GM12801 (cell line): ENCODE measurements around the gene RAD51D.

ENCODE experiments used
- TF ChIP-seq, protein P1 (sequence below): IDR thresholded peaks from one replicate; pipeline ENCODE4 v1.5.1; 2011; ENCODE audit warnings: control low read depth; ENCODE audit not compliant: insufficient read length; ENCODE audit errors: extremely low read depth

Gene RAD51D

DNA sequence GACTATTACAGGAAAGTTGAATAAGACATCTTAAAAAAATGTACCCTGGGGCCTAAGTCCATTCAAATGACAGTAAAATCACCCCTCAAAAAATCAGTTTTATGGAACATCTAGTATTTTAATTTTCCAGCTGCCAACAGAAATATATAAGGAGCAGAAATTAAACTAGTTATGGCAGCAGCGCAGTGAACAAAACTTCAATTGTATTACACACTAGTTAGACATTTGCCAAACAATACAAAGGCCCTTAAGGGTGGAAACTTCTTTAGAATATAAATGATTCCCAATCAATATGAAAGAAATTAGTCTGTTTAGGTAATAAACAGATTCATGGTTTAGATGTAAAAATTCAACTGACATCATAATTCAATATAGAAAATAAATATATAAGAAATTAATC is 38.0 kb downstream of the RAD51D start:
- TF ChIP-seq, protein P1, sequence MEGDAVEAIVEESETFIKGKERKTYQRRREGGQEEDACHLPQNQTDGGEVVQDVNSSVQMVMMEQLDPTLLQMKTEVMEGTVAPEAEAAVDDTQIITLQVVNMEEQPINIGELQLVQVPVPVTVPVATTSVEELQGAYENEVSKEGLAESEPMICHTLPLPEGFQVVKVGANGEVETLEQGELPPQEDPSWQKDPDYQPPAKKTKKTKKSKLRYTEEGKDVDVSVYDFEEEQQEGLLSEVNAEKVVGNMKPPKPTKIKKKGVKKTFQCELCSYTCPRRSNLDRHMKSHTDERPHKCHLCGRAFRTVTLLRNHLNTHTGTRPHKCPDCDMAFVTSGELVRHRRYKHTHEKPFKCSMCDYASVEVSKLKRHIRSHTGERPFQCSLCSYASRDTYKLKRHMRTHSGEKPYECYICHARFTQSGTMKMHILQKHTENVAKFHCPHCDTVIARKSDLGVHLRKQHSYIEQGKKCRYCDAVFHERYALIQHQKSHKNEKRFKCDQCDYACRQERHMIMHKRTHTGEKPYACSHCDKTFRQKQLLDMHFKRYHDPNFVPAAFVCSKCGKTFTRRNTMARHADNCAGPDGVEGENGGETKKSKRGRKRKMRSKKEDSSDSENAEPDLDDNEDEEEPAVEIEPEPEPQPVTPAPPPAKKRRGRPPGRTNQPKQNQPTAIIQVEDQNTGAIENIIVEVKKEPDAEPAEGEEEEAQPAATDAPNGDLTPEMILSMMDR, result no peak

DNA sequence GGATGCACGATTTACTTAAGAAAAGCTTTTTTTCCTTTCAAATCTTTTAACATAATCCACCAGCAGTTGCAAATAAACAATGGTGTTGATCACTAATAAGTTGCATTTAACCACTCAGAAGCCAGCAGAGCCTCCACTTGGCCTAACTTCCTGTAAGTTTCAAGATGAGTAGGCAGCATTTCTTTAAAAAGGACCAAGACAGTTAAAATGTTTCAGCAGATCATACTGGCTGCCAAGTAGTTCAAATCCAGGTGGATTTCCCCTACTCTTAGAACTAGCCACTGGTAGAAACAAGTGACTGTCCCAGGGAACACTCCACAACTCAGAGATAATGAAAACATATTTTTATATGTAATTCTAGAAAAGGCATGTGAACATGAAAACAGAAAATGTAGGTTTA is 39.1 kb downstream of the RAD51D start:
- TF ChIP-seq, protein P1, result no peak

GRCh38 chr17:35079547-35080423 is 39.9 kb downstream of the RAD51D start:
- TF ChIP-seq, protein P1, result no peak

- TF ChIP-seq, protein P1, result no peak
Observed at GRCh38 chr17:35076874-35077273, 42.8 kb downstream of the RAD51D start.

- TF ChIP-seq, protein P1, result no peak
Observed at GRCh38 chr17:35074711-35075707, 44.7 kb downstream of the RAD51D start.

DNA sequence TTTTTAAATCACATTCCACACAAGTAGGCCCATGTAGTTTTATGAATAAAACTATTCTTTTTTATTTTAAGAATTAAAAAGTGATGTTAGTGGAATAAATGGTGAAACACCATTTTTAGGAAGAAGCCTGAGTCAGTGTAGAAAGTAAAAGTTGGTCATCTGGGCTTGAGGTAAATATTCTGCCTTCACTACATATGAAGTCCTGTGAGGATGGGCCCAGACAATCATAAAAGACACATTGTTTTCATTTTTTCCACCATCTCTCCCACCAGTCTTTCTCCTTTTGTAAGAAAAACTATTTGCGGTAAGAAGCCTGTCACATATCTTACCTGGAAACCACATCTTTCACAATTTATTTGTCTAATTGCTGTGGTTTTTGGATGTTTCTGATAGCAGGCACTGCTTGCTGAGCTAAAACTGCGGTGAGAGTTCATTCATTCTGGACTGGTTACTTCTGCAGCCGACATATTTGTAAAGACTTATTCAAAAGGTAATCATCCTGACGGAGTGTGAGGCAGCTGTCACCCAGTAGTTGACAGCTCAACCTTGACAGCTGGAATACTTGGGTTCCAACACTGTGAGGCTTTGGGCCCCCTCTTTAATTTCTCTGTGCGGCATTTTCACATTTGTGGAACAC is 45.6 kb downstream of the RAD51D start:
- TF ChIP-seq, protein P1, result no peak

DNA sequence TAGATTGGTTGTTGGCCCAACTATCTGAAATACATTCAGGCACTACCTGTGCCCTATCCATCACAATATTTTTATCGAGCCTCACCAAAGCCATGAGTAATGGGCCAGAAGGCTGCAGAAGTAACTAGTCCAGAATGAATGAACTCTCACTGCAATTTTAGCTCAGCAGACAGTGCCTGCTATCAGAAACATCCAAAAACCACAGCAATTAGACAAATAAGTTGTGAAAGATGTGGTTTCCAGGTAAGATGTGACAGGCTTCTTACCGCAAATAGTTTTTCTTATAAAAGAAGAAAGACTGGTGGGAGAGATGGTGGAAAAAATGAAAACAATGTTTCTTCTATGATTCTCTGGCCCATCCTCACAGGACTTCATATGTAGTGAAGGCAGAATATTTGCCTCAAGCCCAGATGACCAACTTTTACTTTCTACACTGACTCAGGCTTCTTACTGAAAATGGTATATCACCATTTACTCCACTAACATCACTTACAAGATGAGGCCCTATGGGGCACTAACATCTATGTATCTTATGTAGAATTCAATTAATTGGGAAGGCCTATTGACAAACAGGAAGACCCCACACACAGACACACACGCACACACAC is 46.4 kb downstream of the RAD51D start:
- TF ChIP-seq, protein P1, result no peak
